ENCODE results near the gene PCDHGB7. TPM values are rescaled to one million over a fixed set of nuclear protein-coding genes. Genes with fewer than 3 reads are reported as not detected.

The PCDHGB7 gene
- total RNA-seq, 1 experiment from 2014 or later, result 10.5 TPM

DNA sequence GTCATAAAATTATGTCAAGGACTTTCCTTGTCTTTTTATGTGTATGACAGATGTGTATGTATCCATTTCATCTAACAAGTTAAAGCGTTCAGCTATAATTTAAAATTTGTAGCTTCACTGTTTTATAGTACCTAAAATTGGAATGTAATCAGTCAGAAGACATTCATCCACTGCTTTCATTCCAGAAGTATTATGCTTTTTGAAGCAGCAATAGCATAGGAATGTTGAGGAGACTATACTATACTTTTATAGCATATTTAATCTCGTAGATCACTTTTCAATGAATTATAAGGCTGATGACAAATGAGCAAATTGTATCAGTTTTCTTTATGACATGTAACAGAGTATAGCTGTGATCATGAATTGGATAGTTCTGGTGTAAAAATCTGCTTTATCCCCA is 19.7 kb downstream of the PCDHGB7 start:
- Mint-ChIP-seq H3K36me3 (peaks cover 34% of the 10 kb centered on the region), H3K4me3 (no peak overlapping the region), H3K27ac (no peak overlapping the region), H3K4me1 (peaks cover 10% of the 10 kb centered on the region), H3K9me3 (peaks cover 33% of the 10 kb centered on the region), H3K27me3 (ENCODE audit: low read depth) (no peaks in the 10 kb centered on the region)
- DNase-seq (ENCODE audit: low spot score) (no peak), ATAC-seq (no peak)
- CTCF ChIA-PET, result no interaction called here
- TF ChIP-seq, protein P1, sequence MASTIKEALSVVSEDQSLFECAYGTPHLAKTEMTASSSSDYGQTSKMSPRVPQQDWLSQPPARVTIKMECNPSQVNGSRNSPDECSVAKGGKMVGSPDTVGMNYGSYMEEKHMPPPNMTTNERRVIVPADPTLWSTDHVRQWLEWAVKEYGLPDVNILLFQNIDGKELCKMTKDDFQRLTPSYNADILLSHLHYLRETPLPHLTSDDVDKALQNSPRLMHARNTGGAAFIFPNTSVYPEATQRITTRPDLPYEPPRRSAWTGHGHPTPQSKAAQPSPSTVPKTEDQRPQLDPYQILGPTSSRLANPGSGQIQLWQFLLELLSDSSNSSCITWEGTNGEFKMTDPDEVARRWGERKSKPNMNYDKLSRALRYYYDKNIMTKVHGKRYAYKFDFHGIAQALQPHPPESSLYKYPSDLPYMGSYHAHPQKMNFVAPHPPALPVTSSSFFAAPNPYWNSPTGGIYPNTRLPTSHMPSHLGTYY (CRISPR knock-in tag; IDR thresholded peaks at IDR 0.05), result no peak
- no peak for TF ChIP-seq ZBTB21 (CRISPR knock-in tag; IDR thresholded peaks at IDR 0.05; ENCODE audit: borderline replicate concordance)
- no peak for TF ChIP-seq HMGA2 (CRISPR knock-in tag; IDR thresholded peaks at IDR 0.05)
- TF ChIP-seq, protein P2, sequence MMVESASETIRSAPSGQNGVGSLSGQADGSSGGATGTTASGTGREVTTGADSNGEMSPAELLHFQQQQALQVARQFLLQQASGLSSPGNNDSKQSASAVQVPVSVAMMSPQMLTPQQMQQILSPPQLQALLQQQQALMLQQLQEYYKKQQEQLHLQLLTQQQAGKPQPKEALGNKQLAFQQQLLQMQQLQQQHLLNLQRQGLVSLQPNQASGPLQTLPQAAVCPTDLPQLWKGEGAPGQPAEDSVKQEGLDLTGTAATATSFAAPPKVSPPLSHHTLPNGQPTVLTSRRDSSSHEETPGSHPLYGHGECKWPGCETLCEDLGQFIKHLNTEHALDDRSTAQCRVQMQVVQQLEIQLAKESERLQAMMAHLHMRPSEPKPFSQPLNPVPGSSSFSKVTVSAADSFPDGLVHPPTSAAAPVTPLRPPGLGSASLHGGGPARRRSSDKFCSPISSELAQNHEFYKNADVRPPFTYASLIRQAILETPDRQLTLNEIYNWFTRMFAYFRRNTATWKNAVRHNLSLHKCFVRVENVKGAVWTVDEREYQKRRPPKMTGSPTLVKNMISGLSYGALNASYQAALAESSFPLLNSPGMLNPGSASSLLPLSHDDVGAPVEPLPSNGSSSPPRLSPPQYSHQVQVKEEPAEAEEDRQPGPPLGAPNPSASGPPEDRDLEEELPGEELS (CRISPR knock-in tag; IDR thresholded peaks at IDR 0.05), result no peak
- TF ChIP-seq, protein P3, sequence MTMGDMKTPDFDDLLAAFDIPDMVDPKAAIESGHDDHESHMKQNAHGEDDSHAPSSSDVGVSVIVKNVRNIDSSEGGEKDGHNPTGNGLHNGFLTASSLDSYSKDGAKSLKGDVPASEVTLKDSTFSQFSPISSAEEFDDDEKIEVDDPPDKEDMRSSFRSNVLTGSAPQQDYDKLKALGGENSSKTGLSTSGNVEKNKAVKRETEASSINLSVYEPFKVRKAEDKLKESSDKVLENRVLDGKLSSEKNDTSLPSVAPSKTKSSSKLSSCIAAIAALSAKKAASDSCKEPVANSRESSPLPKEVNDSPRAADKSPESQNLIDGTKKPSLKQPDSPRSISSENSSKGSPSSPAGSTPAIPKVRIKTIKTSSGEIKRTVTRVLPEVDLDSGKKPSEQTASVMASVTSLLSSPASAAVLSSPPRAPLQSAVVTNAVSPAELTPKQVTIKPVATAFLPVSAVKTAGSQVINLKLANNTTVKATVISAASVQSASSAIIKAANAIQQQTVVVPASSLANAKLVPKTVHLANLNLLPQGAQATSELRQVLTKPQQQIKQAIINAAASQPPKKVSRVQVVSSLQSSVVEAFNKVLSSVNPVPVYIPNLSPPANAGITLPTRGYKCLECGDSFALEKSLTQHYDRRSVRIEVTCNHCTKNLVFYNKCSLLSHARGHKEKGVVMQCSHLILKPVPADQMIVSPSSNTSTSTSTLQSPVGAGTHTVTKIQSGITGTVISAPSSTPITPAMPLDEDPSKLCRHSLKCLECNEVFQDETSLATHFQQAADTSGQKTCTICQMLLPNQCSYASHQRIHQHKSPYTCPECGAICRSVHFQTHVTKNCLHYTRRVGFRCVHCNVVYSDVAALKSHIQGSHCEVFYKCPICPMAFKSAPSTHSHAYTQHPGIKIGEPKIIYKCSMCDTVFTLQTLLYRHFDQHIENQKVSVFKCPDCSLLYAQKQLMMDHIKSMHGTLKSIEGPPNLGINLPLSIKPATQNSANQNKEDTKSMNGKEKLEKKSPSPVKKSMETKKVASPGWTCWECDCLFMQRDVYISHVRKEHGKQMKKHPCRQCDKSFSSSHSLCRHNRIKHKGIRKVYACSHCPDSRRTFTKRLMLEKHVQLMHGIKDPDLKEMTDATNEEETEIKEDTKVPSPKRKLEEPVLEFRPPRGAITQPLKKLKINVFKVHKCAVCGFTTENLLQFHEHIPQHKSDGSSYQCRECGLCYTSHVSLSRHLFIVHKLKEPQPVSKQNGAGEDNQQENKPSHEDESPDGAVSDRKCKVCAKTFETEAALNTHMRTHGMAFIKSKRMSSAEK (CRISPR knock-in tag; IDR thresholded peaks at IDR 0.05; ENCODE audit: borderline replicate concordance), result no peak
- TF ChIP-seq ZNF219 (CRISPR knock-in tag; IDR thresholded peaks at IDR 0.05; ENCODE audit: borderline replicate concordance), result no peak
- TF ChIP-seq, protein P4, sequence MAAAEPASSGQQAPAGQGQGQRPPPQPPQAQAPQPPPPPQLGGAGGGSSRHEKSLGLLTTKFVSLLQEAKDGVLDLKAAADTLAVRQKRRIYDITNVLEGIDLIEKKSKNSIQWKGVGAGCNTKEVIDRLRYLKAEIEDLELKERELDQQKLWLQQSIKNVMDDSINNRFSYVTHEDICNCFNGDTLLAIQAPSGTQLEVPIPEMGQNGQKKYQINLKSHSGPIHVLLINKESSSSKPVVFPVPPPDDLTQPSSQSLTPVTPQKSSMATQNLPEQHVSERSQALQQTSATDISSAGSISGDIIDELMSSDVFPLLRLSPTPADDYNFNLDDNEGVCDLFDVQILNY (CRISPR knock-in tag; IDR thresholded peaks at IDR 0.05), result no peak
- TF ChIP-seq KAT7 (CRISPR knock-in tag; IDR thresholded peaks at IDR 0.05; ENCODE audit: borderline replicate concordance), result no peak
- TF ChIP-seq ETV6 (CRISPR knock-in tag; IDR thresholded peaks at IDR 0.05), result no peak
- TF ChIP-seq, protein P5, sequence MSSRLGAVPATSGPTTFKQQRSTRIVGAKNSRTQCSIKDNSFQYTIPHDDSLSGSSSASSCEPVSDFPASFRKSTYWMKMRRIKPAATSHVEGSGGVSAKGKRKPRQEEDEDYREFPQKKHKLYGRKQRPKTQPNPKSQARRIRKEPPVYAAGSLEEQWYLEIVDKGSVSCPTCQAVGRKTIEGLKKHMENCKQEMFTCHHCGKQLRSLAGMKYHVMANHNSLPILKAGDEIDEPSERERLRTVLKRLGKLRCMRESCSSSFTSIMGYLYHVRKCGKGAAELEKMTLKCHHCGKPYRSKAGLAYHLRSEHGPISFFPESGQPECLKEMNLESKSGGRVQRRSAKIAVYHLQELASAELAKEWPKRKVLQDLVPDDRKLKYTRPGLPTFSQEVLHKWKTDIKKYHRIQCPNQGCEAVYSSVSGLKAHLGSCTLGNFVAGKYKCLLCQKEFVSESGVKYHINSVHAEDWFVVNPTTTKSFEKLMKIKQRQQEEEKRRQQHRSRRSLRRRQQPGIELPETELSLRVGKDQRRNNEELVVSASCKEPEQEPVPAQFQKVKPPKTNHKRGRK (CRISPR knock-in tag; IDR thresholded peaks at IDR 0.05; ENCODE audit: borderline replicate concordance), result no peak
- no peak for TF ChIP-seq CREB1 (CRISPR knock-in tag; IDR thresholded peaks at IDR 0.05)
- no peak for TF ChIP-seq FOXJ3 (CRISPR knock-in tag; IDR thresholded peaks at IDR 0.05; ENCODE audit: borderline replicate concordance)
- no peak for TF ChIP-seq CREM (CRISPR knock-in tag; IDR thresholded peaks at IDR 0.05)
- TF ChIP-seq, protein P6, sequence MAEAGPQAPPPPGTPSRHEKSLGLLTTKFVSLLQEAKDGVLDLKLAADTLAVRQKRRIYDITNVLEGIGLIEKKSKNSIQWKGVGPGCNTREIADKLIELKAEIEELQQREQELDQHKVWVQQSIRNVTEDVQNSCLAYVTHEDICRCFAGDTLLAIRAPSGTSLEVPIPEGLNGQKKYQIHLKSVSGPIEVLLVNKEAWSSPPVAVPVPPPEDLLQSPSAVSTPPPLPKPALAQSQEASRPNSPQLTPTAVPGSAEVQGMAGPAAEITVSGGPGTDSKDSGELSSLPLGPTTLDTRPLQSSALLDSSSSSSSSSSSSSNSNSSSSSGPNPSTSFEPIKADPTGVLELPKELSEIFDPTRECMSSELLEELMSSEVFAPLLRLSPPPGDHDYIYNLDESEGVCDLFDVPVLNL (CRISPR knock-in tag; IDR thresholded peaks at IDR 0.05; ENCODE audit: borderline replicate concordance, low read depth), result no peak
- TF ChIP-seq CBFB (CRISPR knock-in tag; IDR thresholded peaks at IDR 0.05; ENCODE audit: low read depth), result no peak
- POLR2A ChIA-PET, result no interaction called here

All from WTC11 (cell line).